WTC11 (cell line): ENCODE results near the gene MIA. TPM values are rescaled to one million over a fixed set of nuclear protein-coding genes. Genes with fewer than 3 reads are reported as not detected.

Experiments
- ATAC-seq: fragments of 200-7000 bp; cut with Tn5 transposase; 2 replicates; pipeline ENCODE4 v1.10.0; 2021; ENCODE audit warnings: mild to moderate bottlenecking, moderate library complexity
- CTCF ChIA-PET: fragments of 300-600 bp; sonication (Branson Sonifier 250); formaldehyde crosslinking; loops from one replicate; lab custom pipeline; 2021; ENCODE audit warnings: antibody characterized with exemption; lab: Charles Lee
- POLR2A ChIA-PET: fragments of 350-600 bp; sonication (Branson Sonifier 250); formaldehyde crosslinking; loops from one replicate; lab custom pipeline; 2021; ENCODE audit warnings: antibody characterized with exemption; lab: Charles Lee
- DNase-seq: peaks from one replicate; pipeline ENCODE4 v3.0.0; 2021; ENCODE audit warnings: low spot score
- H3K27ac Mint-ChIP-seq: 2 replicates; pipeline ENCODE4 v1.8.0; 2021; ENCODE audit warnings: mixed read lengths
- H3K27me3 Mint-ChIP-seq: 2 replicates; pipeline ENCODE4 v1.8.0; 2021; ENCODE audit warnings: low read depth, mild to moderate bottlenecking, moderate library complexity, mixed read lengths
- H3K36me3 Mint-ChIP-seq: 2 replicates; pipeline ENCODE4 v1.8.0; 2021; ENCODE audit warnings: mixed read lengths
- H3K4me1 Mint-ChIP-seq: 2 replicates; pipeline ENCODE4 v1.8.0; 2022; ENCODE audit warnings: mixed read lengths
- H3K4me3 Mint-ChIP-seq: 2 replicates; pipeline ENCODE4 v1.8.0; 2021; ENCODE audit warnings: mild to moderate bottlenecking, moderate library complexity, mixed read lengths
- H3K9me3 Mint-ChIP-seq: 2 replicates; pipeline ENCODE4 v1.8.0; 2021; ENCODE audit warnings: mixed read lengths
- ELF4 ChIP-seq: sonication (generic); formaldehyde crosslinking; IDR thresholded peaks from 2 replicates; pipeline ENCODE4 v1.8.1; 2022; ENCODE audit warnings: low read depth, mild to moderate bottlenecking, moderate library complexity, missing genetic modification reagents
- FOXP1 ChIP-seq: sonication (generic); formaldehyde crosslinking; IDR thresholded peaks from 2 replicates; pipeline ENCODE4 v1.8.0; 2022; ENCODE audit warnings: missing genetic modification reagents, mild to moderate bottlenecking, moderate library complexity, borderline replicate concordance
- MYBL2 ChIP-seq: sonication (generic); formaldehyde crosslinking; IDR thresholded peaks from 2 replicates; pipeline ENCODE4 v1.8.1; 2023; ENCODE audit warnings: mild to moderate bottlenecking, moderate library complexity, missing genetic modification reagents
- NFYB ChIP-seq: sonication (generic); formaldehyde crosslinking; conservative IDR thresholded peaks from 2 replicates; pipeline ENCODE4 v1.8.0; 2022; ENCODE audit warnings: low read depth, missing genetic modification reagents
- PRRX2 ChIP-seq: fragments of 250-450 bp; sonication (Bioruptor Pico); IDR thresholded peaks from 2 replicates; pipeline ENCODE4 v1.8.0; 2021; ENCODE audit warnings: mild to moderate bottlenecking
- SOX15 ChIP-seq: fragments of 250-450 bp; sonication (Bioruptor Pico); IDR thresholded peaks from 2 replicates; pipeline ENCODE4 v1.9.0; 2021; ENCODE audit warnings: mild to moderate bottlenecking
- SP1 ChIP-seq: sonication (generic); formaldehyde crosslinking; conservative IDR thresholded peaks from 2 replicates; pipeline ENCODE4 v1.8.1; 2022; ENCODE audit warnings: missing genetic modification reagents
- ZNF121 ChIP-seq: sonication (generic); formaldehyde crosslinking; IDR thresholded peaks from 2 replicates; pipeline ENCODE4 v1.8.0; 2023; ENCODE audit warnings: missing genetic modification reagents
- ZNF138 ChIP-seq: sonication (generic); formaldehyde crosslinking; conservative IDR thresholded peaks from 2 replicates; pipeline ENCODE4 v1.8.1; 2022; ENCODE audit warnings: mild to moderate bottlenecking, moderate library complexity, missing genetic modification reagents
- total RNA-seq: library from RNA; stranded (reverse); gene quantifications from 3 replicates; pipeline ENCODE4 v1.2.3, GENCODE V29; 2021
- TF ChIP-seq, protein P1 (sequence below): sonication (generic); formaldehyde crosslinking; IDR thresholded peaks from 2 replicates; pipeline ENCODE4 v1.8.0; 2022; ENCODE audit warnings: mild to moderate bottlenecking, missing genetic modification reagents
- TF ChIP-seq, protein P2 (sequence below): sonication (generic); formaldehyde crosslinking; IDR thresholded peaks from 2 replicates; pipeline ENCODE4 v1.8.0; 2022; ENCODE audit warnings: mild to moderate bottlenecking, missing genetic modification reagents
- TF ChIP-seq, protein P3 (sequence below): sonication (generic); formaldehyde crosslinking; IDR thresholded peaks from 2 replicates; pipeline ENCODE4 v1.8.0; 2022; ENCODE audit warnings: mild to moderate bottlenecking, missing genetic modification reagents
- TF ChIP-seq, protein P4 (sequence below): sonication (generic); formaldehyde crosslinking; IDR thresholded peaks from 2 replicates; pipeline ENCODE4 v1.8.0; 2023; ENCODE audit warnings: mild to moderate bottlenecking, missing genetic modification reagents
- TF ChIP-seq, protein P5 (sequence below): fragments of 250-450 bp; sonication (Bioruptor Pico); IDR thresholded peaks from 2 replicates; pipeline ENCODE4 v1.9.0; 2021; ENCODE audit warnings: moderate library complexity, mild to moderate bottlenecking, inconsistent platforms, borderline replicate concordance
- TF ChIP-seq, protein P6 (sequence below): fragments of 250-450 bp; sonication (Bioruptor Pico); IDR thresholded peaks from 2 replicates; pipeline ENCODE4 v1.9.0; 2021; ENCODE audit warnings: mild to moderate bottlenecking, borderline replicate concordance
- TF ChIP-seq, protein P7 (sequence below): fragments of 250-450 bp; sonication (Bioruptor Pico); IDR thresholded peaks from 2 replicates; pipeline ENCODE4 v1.9.0; 2021; ENCODE audit warnings: mild to moderate bottlenecking
- TF ChIP-seq, protein P8 (sequence below): sonication (generic); formaldehyde crosslinking; IDR thresholded peaks from 2 replicates; pipeline ENCODE4 v1.8.1; 2023; ENCODE audit warnings: mild to moderate bottlenecking, missing genetic modification reagents, moderate library complexity

Gene MIA
- total RNA-seq, 1 experiment from 2014 or later = not detected

DNA sequence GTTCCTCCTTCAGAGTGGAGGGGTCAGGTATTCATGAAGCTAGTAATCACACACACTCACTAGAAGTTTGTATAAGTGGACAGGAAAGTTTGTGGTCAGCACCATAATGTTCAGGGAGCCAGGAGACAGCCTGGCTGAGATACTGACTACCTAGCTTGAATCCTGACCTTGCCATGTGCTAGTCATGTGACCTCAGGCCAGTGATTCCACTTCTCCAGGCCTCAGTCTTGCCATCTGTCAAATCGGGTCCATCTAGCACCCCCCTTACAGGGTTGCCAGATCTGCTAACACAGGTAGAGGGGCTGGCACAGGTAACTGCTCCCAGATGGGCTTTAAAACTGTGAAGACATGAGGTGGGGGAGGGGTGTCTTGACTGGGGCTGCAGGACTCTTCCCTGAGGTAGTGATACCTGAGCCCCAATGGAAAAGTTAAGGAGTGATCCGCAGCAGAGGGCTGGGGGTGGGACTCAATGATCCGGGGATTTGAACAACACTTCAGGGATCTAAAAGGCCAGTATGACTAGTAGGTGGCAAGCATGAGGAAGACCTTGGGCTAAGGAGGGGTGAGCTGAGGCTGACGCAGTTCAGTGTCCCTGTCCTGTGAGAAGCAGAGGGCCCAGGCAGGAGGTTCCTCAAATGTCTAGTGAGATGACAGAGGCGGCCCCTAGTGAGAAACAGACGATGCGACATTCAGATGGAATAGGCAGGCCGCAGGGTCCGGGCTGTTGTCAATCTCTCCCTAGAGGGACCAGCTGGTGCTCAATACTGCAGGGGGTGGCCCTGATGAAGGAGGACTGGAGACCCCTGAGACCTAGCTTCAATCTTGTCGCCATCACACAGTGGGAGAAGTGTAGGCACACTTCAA lies 33.6 kb upstream of the MIA start:
- Mint-ChIP-seq H3K4me3 (no peak overlapping the region), H3K4me1 (peaks cover 17% of the 10 kb centered on the region), H3K27ac (peak overlapping the region; percentile 84), H3K9me3 (no peaks in the 10 kb centered on the region), H3K36me3 (peaks cover 17% of the 10 kb centered on the region), H3K27me3 (no peaks in the 10 kb centered on the region)
- ATAC-seq = no peak
- CTCF ChIA-PET = interaction anchor here (0.7 to 4.3 kb wide), 7 partner anchors 11 to 78 kb away, joined by 3 to 22 read pairs (median 4); partner anchors contain the start of genes EGLN2 and RAB4B
- POLR2A ChIA-PET = interaction anchor here (0.7 to 1.6 kb wide), 4 partner anchors 9 to 78 kb away, joined by 3 to 4 read pairs (median 3); partner anchors contain the start of genes COQ8B, ITPKC and SNRPA
- DNase-seq = no peak
- TF ChIP-seq, protein P1, sequence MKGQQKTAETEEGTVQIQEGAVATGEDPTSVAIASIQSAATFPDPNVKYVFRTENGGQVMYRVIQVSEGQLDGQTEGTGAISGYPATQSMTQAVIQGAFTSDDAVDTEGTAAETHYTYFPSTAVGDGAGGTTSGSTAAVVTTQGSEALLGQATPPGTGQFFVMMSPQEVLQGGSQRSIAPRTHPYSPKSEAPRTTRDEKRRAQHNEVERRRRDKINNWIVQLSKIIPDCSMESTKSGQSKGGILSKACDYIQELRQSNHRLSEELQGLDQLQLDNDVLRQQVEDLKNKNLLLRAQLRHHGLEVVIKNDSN (CRISPR knock-in tag) = peak; percentile 71
- TF ChIP-seq PRRX2 (CRISPR knock-in tag) (no peak), ZNF121 (CRISPR knock-in tag) (no peak), NFYB (CRISPR knock-in tag) (no peak), FOXP1 (CRISPR knock-in tag) (no peak), SP1 (CRISPR knock-in tag) (no peak), MYBL2 (no peak), ELF4 (CRISPR knock-in tag) (no peak), ZNF138 (CRISPR knock-in tag) (no peak), SOX15 (CRISPR knock-in tag) (no peak)
- TF ChIP-seq, protein P2, sequence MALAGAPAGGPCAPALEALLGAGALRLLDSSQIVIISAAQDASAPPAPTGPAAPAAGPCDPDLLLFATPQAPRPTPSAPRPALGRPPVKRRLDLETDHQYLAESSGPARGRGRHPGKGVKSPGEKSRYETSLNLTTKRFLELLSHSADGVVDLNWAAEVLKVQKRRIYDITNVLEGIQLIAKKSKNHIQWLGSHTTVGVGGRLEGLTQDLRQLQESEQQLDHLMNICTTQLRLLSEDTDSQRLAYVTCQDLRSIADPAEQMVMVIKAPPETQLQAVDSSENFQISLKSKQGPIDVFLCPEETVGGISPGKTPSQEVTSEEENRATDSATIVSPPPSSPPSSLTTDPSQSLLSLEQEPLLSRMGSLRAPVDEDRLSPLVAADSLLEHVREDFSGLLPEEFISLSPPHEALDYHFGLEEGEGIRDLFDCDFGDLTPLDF = no peak
- TF ChIP-seq, protein P3, sequence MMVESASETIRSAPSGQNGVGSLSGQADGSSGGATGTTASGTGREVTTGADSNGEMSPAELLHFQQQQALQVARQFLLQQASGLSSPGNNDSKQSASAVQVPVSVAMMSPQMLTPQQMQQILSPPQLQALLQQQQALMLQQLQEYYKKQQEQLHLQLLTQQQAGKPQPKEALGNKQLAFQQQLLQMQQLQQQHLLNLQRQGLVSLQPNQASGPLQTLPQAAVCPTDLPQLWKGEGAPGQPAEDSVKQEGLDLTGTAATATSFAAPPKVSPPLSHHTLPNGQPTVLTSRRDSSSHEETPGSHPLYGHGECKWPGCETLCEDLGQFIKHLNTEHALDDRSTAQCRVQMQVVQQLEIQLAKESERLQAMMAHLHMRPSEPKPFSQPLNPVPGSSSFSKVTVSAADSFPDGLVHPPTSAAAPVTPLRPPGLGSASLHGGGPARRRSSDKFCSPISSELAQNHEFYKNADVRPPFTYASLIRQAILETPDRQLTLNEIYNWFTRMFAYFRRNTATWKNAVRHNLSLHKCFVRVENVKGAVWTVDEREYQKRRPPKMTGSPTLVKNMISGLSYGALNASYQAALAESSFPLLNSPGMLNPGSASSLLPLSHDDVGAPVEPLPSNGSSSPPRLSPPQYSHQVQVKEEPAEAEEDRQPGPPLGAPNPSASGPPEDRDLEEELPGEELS (CRISPR knock-in tag) = no peak
- TF ChIP-seq, protein P4, sequence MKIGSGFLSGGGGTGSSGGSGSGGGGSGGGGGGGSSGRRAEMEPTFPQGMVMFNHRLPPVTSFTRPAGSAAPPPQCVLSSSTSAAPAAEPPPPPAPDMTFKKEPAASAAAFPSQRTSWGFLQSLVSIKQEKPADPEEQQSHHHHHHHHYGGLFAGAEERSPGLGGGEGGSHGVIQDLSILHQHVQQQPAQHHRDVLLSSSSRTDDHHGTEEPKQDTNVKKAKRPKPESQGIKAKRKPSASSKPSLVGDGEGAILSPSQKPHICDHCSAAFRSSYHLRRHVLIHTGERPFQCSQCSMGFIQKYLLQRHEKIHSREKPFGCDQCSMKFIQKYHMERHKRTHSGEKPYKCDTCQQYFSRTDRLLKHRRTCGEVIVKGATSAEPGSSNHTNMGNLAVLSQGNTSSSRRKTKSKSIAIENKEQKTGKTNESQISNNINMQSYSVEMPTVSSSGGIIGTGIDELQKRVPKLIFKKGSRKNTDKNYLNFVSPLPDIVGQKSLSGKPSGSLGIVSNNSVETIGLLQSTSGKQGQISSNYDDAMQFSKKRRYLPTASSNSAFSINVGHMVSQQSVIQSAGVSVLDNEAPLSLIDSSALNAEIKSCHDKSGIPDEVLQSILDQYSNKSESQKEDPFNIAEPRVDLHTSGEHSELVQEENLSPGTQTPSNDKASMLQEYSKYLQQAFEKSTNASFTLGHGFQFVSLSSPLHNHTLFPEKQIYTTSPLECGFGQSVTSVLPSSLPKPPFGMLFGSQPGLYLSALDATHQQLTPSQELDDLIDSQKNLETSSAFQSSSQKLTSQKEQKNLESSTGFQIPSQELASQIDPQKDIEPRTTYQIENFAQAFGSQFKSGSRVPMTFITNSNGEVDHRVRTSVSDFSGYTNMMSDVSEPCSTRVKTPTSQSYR (CRISPR knock-in tag) = no peak
- TF ChIP-seq, protein P5, sequence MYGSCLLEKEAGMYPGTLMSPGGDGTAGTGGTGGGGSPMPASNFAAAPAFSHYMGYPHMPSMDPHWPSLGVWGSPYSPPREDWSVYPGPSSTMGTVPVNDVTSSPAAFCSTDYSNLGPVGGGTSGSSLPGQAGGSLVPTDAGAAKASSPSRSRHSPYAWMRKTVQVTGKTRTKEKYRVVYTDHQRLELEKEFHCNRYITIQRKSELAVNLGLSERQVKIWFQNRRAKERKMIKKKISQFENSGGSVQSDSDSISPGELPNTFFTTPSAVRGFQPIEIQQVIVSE (CRISPR knock-in tag) = no peak
- TF ChIP-seq, protein P6, sequence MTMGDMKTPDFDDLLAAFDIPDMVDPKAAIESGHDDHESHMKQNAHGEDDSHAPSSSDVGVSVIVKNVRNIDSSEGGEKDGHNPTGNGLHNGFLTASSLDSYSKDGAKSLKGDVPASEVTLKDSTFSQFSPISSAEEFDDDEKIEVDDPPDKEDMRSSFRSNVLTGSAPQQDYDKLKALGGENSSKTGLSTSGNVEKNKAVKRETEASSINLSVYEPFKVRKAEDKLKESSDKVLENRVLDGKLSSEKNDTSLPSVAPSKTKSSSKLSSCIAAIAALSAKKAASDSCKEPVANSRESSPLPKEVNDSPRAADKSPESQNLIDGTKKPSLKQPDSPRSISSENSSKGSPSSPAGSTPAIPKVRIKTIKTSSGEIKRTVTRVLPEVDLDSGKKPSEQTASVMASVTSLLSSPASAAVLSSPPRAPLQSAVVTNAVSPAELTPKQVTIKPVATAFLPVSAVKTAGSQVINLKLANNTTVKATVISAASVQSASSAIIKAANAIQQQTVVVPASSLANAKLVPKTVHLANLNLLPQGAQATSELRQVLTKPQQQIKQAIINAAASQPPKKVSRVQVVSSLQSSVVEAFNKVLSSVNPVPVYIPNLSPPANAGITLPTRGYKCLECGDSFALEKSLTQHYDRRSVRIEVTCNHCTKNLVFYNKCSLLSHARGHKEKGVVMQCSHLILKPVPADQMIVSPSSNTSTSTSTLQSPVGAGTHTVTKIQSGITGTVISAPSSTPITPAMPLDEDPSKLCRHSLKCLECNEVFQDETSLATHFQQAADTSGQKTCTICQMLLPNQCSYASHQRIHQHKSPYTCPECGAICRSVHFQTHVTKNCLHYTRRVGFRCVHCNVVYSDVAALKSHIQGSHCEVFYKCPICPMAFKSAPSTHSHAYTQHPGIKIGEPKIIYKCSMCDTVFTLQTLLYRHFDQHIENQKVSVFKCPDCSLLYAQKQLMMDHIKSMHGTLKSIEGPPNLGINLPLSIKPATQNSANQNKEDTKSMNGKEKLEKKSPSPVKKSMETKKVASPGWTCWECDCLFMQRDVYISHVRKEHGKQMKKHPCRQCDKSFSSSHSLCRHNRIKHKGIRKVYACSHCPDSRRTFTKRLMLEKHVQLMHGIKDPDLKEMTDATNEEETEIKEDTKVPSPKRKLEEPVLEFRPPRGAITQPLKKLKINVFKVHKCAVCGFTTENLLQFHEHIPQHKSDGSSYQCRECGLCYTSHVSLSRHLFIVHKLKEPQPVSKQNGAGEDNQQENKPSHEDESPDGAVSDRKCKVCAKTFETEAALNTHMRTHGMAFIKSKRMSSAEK (CRISPR knock-in tag) = no peak
- TF ChIP-seq, protein P7, sequence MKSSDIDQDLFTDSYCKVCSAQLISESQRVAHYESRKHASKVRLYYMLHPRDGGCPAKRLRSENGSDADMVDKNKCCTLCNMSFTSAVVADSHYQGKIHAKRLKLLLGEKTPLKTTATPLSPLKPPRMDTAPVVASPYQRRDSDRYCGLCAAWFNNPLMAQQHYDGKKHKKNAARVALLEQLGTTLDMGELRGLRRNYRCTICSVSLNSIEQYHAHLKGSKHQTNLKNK (CRISPR knock-in tag) = no peak
- TF ChIP-seq, protein P8, sequence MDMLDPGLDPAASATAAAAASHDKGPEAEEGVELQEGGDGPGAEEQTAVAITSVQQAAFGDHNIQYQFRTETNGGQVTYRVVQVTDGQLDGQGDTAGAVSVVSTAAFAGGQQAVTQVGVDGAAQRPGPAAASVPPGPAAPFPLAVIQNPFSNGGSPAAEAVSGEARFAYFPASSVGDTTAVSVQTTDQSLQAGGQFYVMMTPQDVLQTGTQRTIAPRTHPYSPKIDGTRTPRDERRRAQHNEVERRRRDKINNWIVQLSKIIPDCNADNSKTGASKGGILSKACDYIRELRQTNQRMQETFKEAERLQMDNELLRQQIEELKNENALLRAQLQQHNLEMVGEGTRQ (CRISPR knock-in tag) = 0 out of 2 replicates have a peak, but pooled peaks have one; percentile 14
